ENCODE measurements around the gene PKN1. TPM values are rescaled to one million over a fixed set of nuclear protein-coding genes. Genes with fewer than 3 reads are reported as not detected.
A peak's percentile ranks its signal among the peaks of the same experiment; 100 is the strongest.

PKN1 gene
- total RNA-seq, 1 donor from 2014 or later: 68.3 TPM

DNA sequence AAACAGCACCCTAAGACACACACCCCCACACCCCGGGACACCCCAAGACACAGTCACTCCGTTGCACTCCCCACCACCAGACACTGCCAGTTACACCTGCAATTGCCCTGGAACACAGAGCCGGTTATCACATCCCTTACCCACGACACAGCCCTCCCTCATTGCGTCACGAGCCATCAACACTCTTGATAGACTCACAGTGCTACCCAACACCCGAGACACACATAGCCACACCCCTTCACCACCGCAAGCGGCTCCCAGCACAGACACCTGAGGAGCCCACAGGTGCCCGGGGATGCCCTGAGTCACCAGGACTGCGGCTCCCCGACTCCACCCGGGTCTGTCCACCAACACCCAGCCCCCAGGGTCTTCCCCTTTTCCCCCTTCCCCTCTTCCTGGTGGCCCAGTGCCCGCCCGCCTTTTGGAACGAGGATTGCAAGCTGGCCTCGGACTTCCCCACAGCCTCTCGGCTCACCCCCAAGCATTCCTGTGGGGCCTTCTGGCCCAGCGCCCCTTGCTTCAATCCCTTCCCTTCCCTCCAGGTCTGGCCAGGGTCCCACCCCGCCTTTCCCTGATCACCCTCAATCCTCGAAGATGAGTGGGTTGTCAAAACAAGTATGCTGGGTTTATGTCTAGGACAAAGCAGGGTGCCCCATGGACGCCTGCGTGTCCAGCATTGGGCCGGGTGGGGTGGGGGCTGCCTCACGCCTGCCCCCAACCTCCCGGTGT, 43.7 kb downstream of the PKN1 start:
- peak overlapping the region; percentile 61 for H3K4me3 Mint-ChIP-seq (ENCODE audit: unreplicated experiment)
- H3K9me3 Mint-ChIP-seq (ENCODE audit: unreplicated experiment): no peaks in the 10 kb centered on the region
- peaks cover 4% of the 10 kb centered on the region for H3K36me3 Mint-ChIP-seq (ENCODE audit: low read depth, unreplicated experiment)
- Histone ChIP-seq H4K20me1 (ENCODE audit: insufficient read depth, low read length) (peaks cover 60% of the 10 kb centered on the region), H3K4me1 (ENCODE audit: insufficient read depth, low read length) (peaks cover 17% of the 10 kb centered on the region), H3K27ac (ENCODE audit: low read depth, low read length) (no peak overlapping the region), H3K79me2 (ENCODE audit: insufficient read depth, low read length) (no peaks in the 10 kb centered on the region), H3K4me3 (ENCODE audit: insufficient read depth, low read depth, low read length) (no peak overlapping the region), H3K9ac (ENCODE audit: low read length) (no peak overlapping the region), H3K36me3 (ENCODE audit: insufficient read depth, low read length) (peaks cover 5% of the 10 kb centered on the region), H2AFZ (ENCODE audit: low read depth, low read length) (no peak overlapping the region), H3K9me3 (ENCODE audit: insufficient read depth, low read depth, low read length) (no peaks in the 10 kb centered on the region), H3K4me2 (ENCODE audit: low read length) (no peak overlapping the region), H3K27me3 (ENCODE audit: insufficient read depth, low read length) (peaks cover 11% of the 10 kb centered on the region)
- peak overlapping the region; percentile 68 for H3K27ac Mint-ChIP-seq (ENCODE audit: unreplicated experiment)
- H3K4me1 Mint-ChIP-seq (ENCODE audit: low read depth, unreplicated experiment): peaks cover 10% of the 10 kb centered on the region
- FAIRE-seq (no peak), DNase-seq (ENCODE audit: low read depth) (peak; percentile 68)
- H3K27me3 Mint-ChIP-seq (ENCODE audit: low read depth, unreplicated experiment): no peaks in the 10 kb centered on the region
- TF ChIP-seq EZH2 (IDR thresholded peaks at IDR 0.05; ENCODE audit: insufficient read depth, low read length) (no peak), CTCF (IDR thresholded peaks at IDR 0.05; ENCODE audit: insufficient read depth, low read depth, low read length) (no peak)

DNA sequence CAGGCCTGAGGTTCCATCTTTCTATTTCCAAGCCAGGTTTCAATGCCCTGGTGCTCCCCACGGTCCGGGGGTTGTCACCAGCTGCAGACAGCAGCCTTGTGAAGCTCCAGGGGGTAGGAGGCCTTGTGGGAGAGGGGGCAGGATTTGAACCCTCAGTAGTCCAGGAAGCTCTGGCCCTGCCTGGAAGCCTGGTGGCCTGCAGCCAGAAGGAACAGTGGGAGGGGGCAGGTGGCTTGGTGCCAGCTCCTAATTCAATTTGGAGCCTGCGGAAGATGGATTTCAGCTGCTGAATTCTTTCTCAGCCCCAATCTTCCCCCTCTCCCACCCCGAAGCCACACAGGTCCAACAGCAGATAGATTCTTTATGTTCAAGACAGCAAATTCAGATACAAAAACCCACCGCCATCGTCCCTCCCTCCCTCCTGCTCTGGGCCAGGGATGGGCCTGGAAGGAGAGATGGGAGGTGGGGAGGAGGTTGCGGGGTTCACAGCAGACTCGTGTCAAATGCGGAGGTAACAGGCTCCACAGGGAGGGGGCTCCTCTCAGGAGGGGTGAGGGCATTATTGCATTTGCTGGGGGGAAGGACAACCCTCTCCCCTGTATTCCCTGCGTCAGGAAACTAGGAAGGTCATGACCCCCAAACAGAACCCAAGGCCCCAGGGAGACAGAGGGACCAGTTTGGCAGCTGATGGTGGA, 44.5 kb downstream of the PKN1 start:
- H3K4me2 ChIP-seq (ENCODE audit: low read length): no peak overlapping the region
- no peak for TF ChIP-seq CTCF (IDR thresholded peaks at IDR 0.05; ENCODE audit: insufficient read depth, low read depth, low read length)
- H3K79me2 ChIP-seq (ENCODE audit: insufficient read depth, low read length): peaks cover 4% of the 10 kb centered on the region
- H3K9me3 ChIP-seq (ENCODE audit: insufficient read depth, low read depth, low read length): no peaks in the 10 kb centered on the region
- H3K27ac ChIP-seq (ENCODE audit: low read depth, low read length): no peak overlapping the region
- peaks cover 7% of the 10 kb centered on the region for H3K36me3 Mint-ChIP-seq (ENCODE audit: low read depth, unreplicated experiment)
- H3K9me3 Mint-ChIP-seq (ENCODE audit: unreplicated experiment): no peaks in the 10 kb centered on the region
- H4K20me1 ChIP-seq (ENCODE audit: insufficient read depth, low read length): peaks cover 67% of the 10 kb centered on the region
- peaks cover 17% of the 10 kb centered on the region for H3K4me1 ChIP-seq (ENCODE audit: insufficient read depth, low read length)
- H3K9ac ChIP-seq (ENCODE audit: low read length): no peak overlapping the region
- H3K4me1 Mint-ChIP-seq (ENCODE audit: low read depth, unreplicated experiment): peaks cover 10% of the 10 kb centered on the region
- DNase-seq (ENCODE audit: low read depth): no peak
- H3K4me3 Mint-ChIP-seq (ENCODE audit: unreplicated experiment): no peak overlapping the region
- no peak overlapping the region for H3K4me3 ChIP-seq (ENCODE audit: insufficient read depth, low read depth, low read length)
- H3K27me3 Mint-ChIP-seq (ENCODE audit: low read depth, unreplicated experiment): no peaks in the 10 kb centered on the region
- H2AFZ ChIP-seq (ENCODE audit: low read depth, low read length): no peak overlapping the region
- peaks cover 11% of the 10 kb centered on the region for H3K27me3 ChIP-seq (ENCODE audit: insufficient read depth, low read length)
- H3K27ac Mint-ChIP-seq (ENCODE audit: unreplicated experiment): peak overlapping the region; percentile 34
- H3K36me3 ChIP-seq (ENCODE audit: insufficient read depth, low read length): peaks cover 5% of the 10 kb centered on the region
- no peak for FAIRE-seq

- Mint-ChIP-seq H3K27me3 (ENCODE audit: low read depth, unreplicated experiment) (no peaks in the 10 kb centered on the region), H3K27ac (ENCODE audit: unreplicated experiment) (no peak overlapping the region), H3K4me3 (ENCODE audit: unreplicated experiment) (no peak overlapping the region), H3K9me3 (ENCODE audit: unreplicated experiment) (no peaks in the 10 kb centered on the region), H3K4me1 (ENCODE audit: low read depth, unreplicated experiment) (peaks cover 10% of the 10 kb centered on the region), H3K36me3 (ENCODE audit: low read depth, unreplicated experiment) (peaks cover 7% of the 10 kb centered on the region)
- Histone ChIP-seq H3K27ac (ENCODE audit: low read depth, low read length) (no peak overlapping the region), H3K79me2 (ENCODE audit: insufficient read depth, low read length) (peaks cover 4% of the 10 kb centered on the region), H2AFZ (ENCODE audit: low read depth, low read length) (no peak overlapping the region), H3K27me3 (ENCODE audit: insufficient read depth, low read length) (peaks cover 6% of the 10 kb centered on the region), H3K9me3 (ENCODE audit: insufficient read depth, low read depth, low read length) (no peaks in the 10 kb centered on the region), H3K36me3 (ENCODE audit: insufficient read depth, low read length) (peaks cover 5% of the 10 kb centered on the region), H3K4me2 (ENCODE audit: low read length) (no peak overlapping the region), H3K9ac (ENCODE audit: low read length) (no peak overlapping the region), H4K20me1 (ENCODE audit: insufficient read depth, low read length) (peaks cover 63% of the 10 kb centered on the region), H3K4me1 (ENCODE audit: insufficient read depth, low read length) (peaks cover 17% of the 10 kb centered on the region), H3K4me3 (ENCODE audit: insufficient read depth, low read depth, low read length) (no peak overlapping the region)
- no peak for FAIRE-seq
- DNase-seq (ENCODE audit: low read depth): no peak
- no peak for TF ChIP-seq CTCF (IDR thresholded peaks at IDR 0.05; ENCODE audit: insufficient read depth, low read depth, low read length)
- TF ChIP-seq EZH2 (IDR thresholded peaks at IDR 0.05; ENCODE audit: insufficient read depth, low read length): no peak
These were observed 45.0 kb downstream of the PKN1 start for GRCh38 chr19:14478113-14478545.
